Urinary bladder (tissue), 4 donors: ENCODE data around the gene CCSER1. TPM values are rescaled to one million over a fixed set of nuclear protein-coding genes. Genes with fewer than 3 reads are reported as not detected.

ENCODE experiments used
- DNase-seq: peaks from one replicate; pipeline ENCODE4 v3.0.0-alpha.2; 2015; ENCODE audit errors: extremely low spot score
- H3K27ac ChIP-seq: one replicate; pipeline ENCODE4 v1.5.1; 2013; ENCODE audit warnings: low read depth, mild to moderate bottlenecking, moderate library complexity
- H3K36me3 ChIP-seq: one replicate; pipeline ENCODE4 v1.6.1; 2013; ENCODE audit warnings: mild to moderate bottlenecking, moderate library complexity; ENCODE audit not compliant: insufficient read depth
- H3K4me1 ChIP-seq: one replicate; pipeline ENCODE4 v1.6.1; 2013; ENCODE audit warnings: mild to moderate bottlenecking, moderate library complexity; ENCODE audit not compliant: insufficient read depth
- H3K4me3 ChIP-seq: one replicate; pipeline ENCODE4 v1.5.1; 2013; ENCODE audit warnings: low read depth, low read length
- WGBS: extraction: QIAGEN DNeasy Blood & Tissue Kit; methylation state at CpG from one replicate; pipeline ENCODE4 v1.1.7; 2013; 5-methylcytosine and 5-hydroxymethylcytosine counted together
- polyA plus RNA-seq: library from polyadenylated mRNA; stranded (reverse); fragments of 200-250 nt; gene quantifications from one replicate; pipeline ENCODE4 v1.2.3, GENCODE V29; 2013
- total RNA-seq: library from RNA; depleted of rRNA; stranded (reverse); fragments of >200 nt; gene quantifications from one replicate; pipeline ENCODE4 v1.2.3, GENCODE V29; 2014
- donor health status: healthy with polysubstance abuse.
- donor health status: healthy.

Gene CCSER1
- 88.0 TPM for total RNA-seq
- 1.4 TPM for polyA plus RNA-seq

- Histone ChIP-seq H3K4me1 (no peaks in the 10 kb centered on the region), H3K36me3 (no peaks in the 10 kb centered on the region), H3K27ac (peak within 1 kb of the TSS; percentile 68), H3K4me3 (peak within 1 kb of the TSS; percentile 60)
- WGBS, result under 1% methylated on average over 35 of the region's 35 CpGs
- DNase-seq, result peak; percentile 52
Observed at GRCh38 chr4:90127223-90127705, at the start of gene CCSER1. CCSER1 (plus strand) TSS chr4:90127394.

GRCh38 chr4:90078440-90078839 is 48.8 kb upstream of the CCSER1 start:
- no peak overlapping the region for H3K27ac ChIP-seq
- H3K36me3 ChIP-seq, result no peaks in the 10 kb centered on the region
- H3K4me1 ChIP-seq, result no peaks in the 10 kb centered on the region
- no peak overlapping the region for H3K4me3 ChIP-seq
- DNase-seq, result no peak

- WGBS, result 77% methylated on average over 2 of the region's 2 CpGs
Observed at GRCh38 chr4:90080116-90080515, 47.1 kb upstream of the CCSER1 start.

GRCh38 chr4:90081432-90082144 is 45.6 kb upstream of the CCSER1 start:
- no peak for DNase-seq
- no peak overlapping the region for H3K27ac ChIP-seq
- WGBS, result 70% methylated on average over 8 of the region's 8 CpGs
- H3K36me3 ChIP-seq, result no peaks in the 10 kb centered on the region
- no peak overlapping the region for H3K4me3 ChIP-seq
- no peaks in the 10 kb centered on the region for H3K4me1 ChIP-seq

More at GRCh38 chr4:90080116-90080515, 47.1 kb upstream of the CCSER1 start:
- no peak overlapping the region for H3K4me3 ChIP-seq
- no peak overlapping the region for H3K27ac ChIP-seq
- DNase-seq, result no peak
- H3K4me1 ChIP-seq, result no peaks in the 10 kb centered on the region
- H3K36me3 ChIP-seq, result no peaks in the 10 kb centered on the region

GRCh38 chr4:90082449-90082848 is 44.7 kb upstream of the CCSER1 start:
- Histone ChIP-seq H3K4me3 (no peak overlapping the region), H3K36me3 (no peaks in the 10 kb centered on the region), H3K4me1 (no peaks in the 10 kb centered on the region), H3K27ac (no peak overlapping the region)
- no peak for DNase-seq

GRCh38 chr4:90084277-90084966 is 42.8 kb upstream of the CCSER1 start:
- H3K4me1 ChIP-seq, result no peaks in the 10 kb centered on the region
- H3K4me3 ChIP-seq, result no peak overlapping the region
- no peaks in the 10 kb centered on the region for H3K36me3 ChIP-seq
- WGBS, result 76% methylated on average over 3 of the region's 3 CpGs
- no peak overlapping the region for H3K27ac ChIP-seq
- no peak for DNase-seq

- DNase-seq, result no peak
- H3K4me1 ChIP-seq, result no peaks in the 10 kb centered on the region
- no peak overlapping the region for H3K27ac ChIP-seq
- 78% methylated on average over 5 of the region's 5 CpGs for WGBS
- no peaks in the 10 kb centered on the region for H3K36me3 ChIP-seq
- no peak overlapping the region for H3K4me3 ChIP-seq
Observed at GRCh38 chr4:90084967-90085295, 42.3 kb upstream of the CCSER1 start.

- 39% methylated on average over 2 of the region's 2 CpGs for WGBS
Observed at GRCh38 chr4:90093526-90093925, 33.7 kb upstream of the CCSER1 start.

GRCh38 chr4:90095000-90095399 is 32.2 kb upstream of the CCSER1 start:
- 12% methylated on average over 1 of the region's 1 CpG for WGBS
- H3K36me3 ChIP-seq, result no peaks in the 10 kb centered on the region
- H3K27ac ChIP-seq, result no peak overlapping the region
- H3K4me1 ChIP-seq, result no peaks in the 10 kb centered on the region
- DNase-seq, result no peak
- H3K4me3 ChIP-seq, result no peak overlapping the region

More at GRCh38 chr4:90093526-90093925, 33.7 kb upstream of the CCSER1 start:
- Histone ChIP-seq H3K4me3 (no peak overlapping the region), H3K27ac (no peak overlapping the region), H3K4me1 (no peaks in the 10 kb centered on the region), H3K36me3 (no peaks in the 10 kb centered on the region)
- DNase-seq, result no peak

GRCh38 chr4:90099812-90100211 is 27.4 kb upstream of the CCSER1 start:
- H3K36me3 ChIP-seq, result no peaks in the 10 kb centered on the region
- WGBS, result 77% methylated on average over 3 of the region's 3 CpGs
- DNase-seq, result no peak
- no peak overlapping the region for H3K27ac ChIP-seq
- no peaks in the 10 kb centered on the region for H3K4me1 ChIP-seq
- H3K4me3 ChIP-seq, result no peak overlapping the region

- WGBS, result 88% methylated on average over 3 of the region's 3 CpGs
- no peaks in the 10 kb centered on the region for H3K36me3 ChIP-seq
- H3K4me1 ChIP-seq, result no peaks in the 10 kb centered on the region
- no peak overlapping the region for H3K27ac ChIP-seq
- H3K4me3 ChIP-seq, result no peak overlapping the region
- no peak for DNase-seq
Observed at GRCh38 chr4:90103991-90104390, 23.2 kb upstream of the CCSER1 start.

- H3K27ac ChIP-seq, result no peak overlapping the region
- H3K36me3 ChIP-seq, result no peaks in the 10 kb centered on the region
- no peak overlapping the region for H3K4me3 ChIP-seq
- 34% methylated on average over 2 of the region's 2 CpGs for WGBS
- no peak for DNase-seq
- no peaks in the 10 kb centered on the region for H3K4me1 ChIP-seq
Observed at GRCh38 chr4:90105274-90105673, 21.9 kb upstream of the CCSER1 start.

GRCh38 chr4:90112715-90113114 is 14.5 kb upstream of the CCSER1 start:
- Histone ChIP-seq H3K27ac (no peak overlapping the region), H3K4me3 (no peak overlapping the region), H3K36me3 (no peaks in the 10 kb centered on the region), H3K4me1 (no peaks in the 10 kb centered on the region)
- no peak for DNase-seq
- WGBS, result 91% methylated on average over 2 of the region's 2 CpGs

- DNase-seq, result no peak
- no peak overlapping the region for H3K4me3 ChIP-seq
- no peaks in the 10 kb centered on the region for H3K36me3 ChIP-seq
- H3K27ac ChIP-seq, result no peak overlapping the region
- WGBS, result 60% methylated on average over 2 of the region's 2 CpGs
- H3K4me1 ChIP-seq, result no peaks in the 10 kb centered on the region
Observed at GRCh38 chr4:90113881-90114457, 13.2 kb upstream of the CCSER1 start.
